ENCODE measurements around the gene RBM3. TPM values are rescaled to one million over a fixed set of nuclear protein-coding genes. Genes with fewer than 3 reads are reported as not detected.
A peak's percentile ranks its signal among the peaks of the same experiment; 100 is the strongest.
"Not testable (repeated sequence)": the region's sequence is repeated elsewhere in the genome, so short reads cannot be mapped to it uniquely, and the experiment has no call there.

The RBM3 gene
- 125 and 463 TPM in 2 replicates for total RNA-seq (ENCODE audit: low replicate concordance)

GRCh38 chrX:48574270-48575266 lies at the start of gene RBM3:
TSS of gene RBM3 (plus strand) at chrX:48574484. CDS start at chrX:48575181, 697 bp downstream.
- TF ChIP-seq CTCF (IDR thresholded peaks at IDR 0.05; ENCODE audit: insufficient read depth, low read length): peak; percentile 44
- peak within 1 kb of the TSS; percentile 89 for H3K4me3 ChIP-seq (ENCODE audit: low read depth, low read length)
- DNase-seq (ENCODE audit: low read depth): peak; percentile 93

GRCh38 chrX:48525853-48526252 lies 48.4 kb upstream of the RBM3 start:
- peak; percentile 33 for DNase-seq (ENCODE audit: low read depth)
- H3K4me3 ChIP-seq (ENCODE audit: low read depth, low read length): not testable (repeated sequence)

GRCh38 chrX:48530736-48531135 lies 43.5 kb upstream of the RBM3 start:
- TF ChIP-seq CTCF (IDR thresholded peaks at IDR 0.05; ENCODE audit: insufficient read depth, low read length): no peak
- DNase-seq (ENCODE audit: low read depth): peak; percentile 50
- H3K4me3 ChIP-seq (ENCODE audit: low read depth, low read length): no peak overlapping the region

GRCh38 chrX:48531358-48531959 lies 42.8 kb upstream of the RBM3 start:
- no peak overlapping the region for H3K4me3 ChIP-seq (ENCODE audit: low read depth, low read length)
- peak; percentile 86 for DNase-seq (ENCODE audit: low read depth)
- no peak for TF ChIP-seq CTCF (IDR thresholded peaks at IDR 0.05; ENCODE audit: insufficient read depth, low read length)

DNA sequence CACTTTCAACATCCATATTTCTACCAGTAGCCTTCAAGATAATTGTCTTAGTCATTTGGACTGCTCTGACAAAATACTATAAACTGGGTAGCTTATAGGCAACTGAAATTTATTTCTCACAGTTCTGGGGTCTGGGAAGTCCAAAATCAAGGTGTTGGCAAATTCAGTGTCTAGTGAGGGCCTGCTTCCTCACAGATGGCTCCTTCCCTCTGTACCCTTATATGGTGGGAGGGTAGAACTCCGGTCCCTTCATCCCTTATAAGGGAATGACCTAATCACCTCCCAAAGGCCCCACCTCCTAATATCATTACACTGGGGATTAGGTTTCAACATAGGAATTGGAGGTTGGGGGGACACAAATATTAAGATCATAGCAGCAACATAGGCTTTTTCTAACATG lies 42.1 kb upstream of the RBM3 start:
- H3K4me3 ChIP-seq (ENCODE audit: low read depth, low read length): no peak overlapping the region
- no peak for DNase-seq (ENCODE audit: low read depth)
- no peak for TF ChIP-seq CTCF (IDR thresholded peaks at IDR 0.05; ENCODE audit: insufficient read depth, low read length)

DNA sequence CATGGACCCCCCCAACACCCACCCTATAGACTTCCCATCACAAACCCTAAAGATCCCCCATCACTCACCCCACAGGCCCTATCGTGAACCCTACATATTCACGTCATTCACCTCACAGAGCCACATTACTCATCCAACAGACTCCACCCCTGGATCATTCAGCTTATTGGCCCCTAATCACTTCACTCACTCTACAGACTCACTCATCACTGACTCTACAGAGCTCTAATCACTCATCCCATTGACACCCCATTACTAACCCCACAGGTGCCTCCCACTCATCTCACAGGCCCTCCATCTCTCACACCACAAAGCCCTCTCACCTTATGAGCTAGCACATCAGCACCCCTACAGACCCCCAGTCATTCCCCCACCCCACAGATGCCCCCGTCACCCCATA lies 41.1 kb upstream of the RBM3 start:
- TF ChIP-seq CTCF (IDR thresholded peaks at IDR 0.05; ENCODE audit: insufficient read depth, low read length): no peak
- no peak overlapping the region for H3K4me3 ChIP-seq (ENCODE audit: low read depth, low read length)
- DNase-seq (ENCODE audit: low read depth): no peak

- H3K4me3 ChIP-seq (ENCODE audit: low read depth, low read length): peak overlapping the region; percentile 44
- TF ChIP-seq CTCF (IDR thresholded peaks at IDR 0.05; ENCODE audit: insufficient read depth, low read length): no peak
- no peak for DNase-seq (ENCODE audit: low read depth)
Measured at GRCh38 chrX:48538641-48539344, 35.5 kb upstream of the RBM3 start.
